WTC11 (cell line): ENCODE data around the gene UBE2J2. TPM values are rescaled to one million over a fixed set of nuclear protein-coding genes. Genes with fewer than 3 reads are reported as not detected.

Experiments used
- ATAC-seq: fragments of 200-7000 bp; cut with Tn5 transposase; 2 replicates; pipeline ENCODE4 v1.10.0; 2021; ENCODE audit warnings: mild to moderate bottlenecking, moderate library complexity
- CTCF ChIA-PET: fragments of 300-600 bp; sonication (Branson Sonifier 250); formaldehyde crosslinking; loops from one replicate; lab custom pipeline; 2021; ENCODE audit warnings: antibody characterized with exemption; lab: Charles Lee
- POLR2A ChIA-PET: fragments of 350-600 bp; sonication (Branson Sonifier 250); formaldehyde crosslinking; loops from one replicate; lab custom pipeline; 2021; ENCODE audit warnings: antibody characterized with exemption; lab: Charles Lee
- DNase-seq: peaks from one replicate; pipeline ENCODE4 v3.0.0; 2021; ENCODE audit warnings: low spot score
- H3K27ac Mint-ChIP-seq: 2 replicates; pipeline ENCODE4 v1.8.0; 2021; ENCODE audit warnings: mixed read lengths
- H3K27me3 Mint-ChIP-seq: 2 replicates; pipeline ENCODE4 v1.8.0; 2021; ENCODE audit warnings: low read depth, mild to moderate bottlenecking, moderate library complexity, mixed read lengths
- H3K36me3 Mint-ChIP-seq: 2 replicates; pipeline ENCODE4 v1.8.0; 2021; ENCODE audit warnings: mixed read lengths
- H3K4me1 Mint-ChIP-seq: 2 replicates; pipeline ENCODE4 v1.8.0; 2022; ENCODE audit warnings: mixed read lengths
- H3K4me3 Mint-ChIP-seq: 2 replicates; pipeline ENCODE4 v1.8.0; 2021; ENCODE audit warnings: mild to moderate bottlenecking, moderate library complexity, mixed read lengths
- H3K9me3 Mint-ChIP-seq: 2 replicates; pipeline ENCODE4 v1.8.0; 2021; ENCODE audit warnings: mixed read lengths
- ATF6 ChIP-seq: sonication (generic); formaldehyde crosslinking; IDR thresholded peaks from 2 replicates; pipeline ENCODE4 v1.8.1; 2023; ENCODE audit warnings: mild to moderate bottlenecking, missing genetic modification reagents
- E2F1 ChIP-seq: sonication (generic); formaldehyde crosslinking; IDR thresholded peaks from 2 replicates; pipeline ENCODE4 v1.8.0; 2022; ENCODE audit warnings: mild to moderate bottlenecking, missing genetic modification reagents
- E2F4 ChIP-seq: sonication (generic); formaldehyde crosslinking; IDR thresholded peaks from 2 replicates; pipeline ENCODE4 v1.8.1; 2022; ENCODE audit warnings: low read depth, mild to moderate bottlenecking, moderate library complexity, missing genetic modification reagents, borderline replicate concordance
- ERG ChIP-seq: fragments of 250-450 bp; sonication (Bioruptor Pico); IDR thresholded peaks from 2 replicates; pipeline ENCODE4 v1.8.0; 2021; ENCODE audit warnings: mild to moderate bottlenecking
- ETV6 ChIP-seq: sonication (generic); formaldehyde crosslinking; IDR thresholded peaks from 2 replicates; pipeline ENCODE4 v1.8.1; 2022; ENCODE audit warnings: mild to moderate bottlenecking, missing genetic modification reagents
- FOXK1 ChIP-seq: sonication (generic); formaldehyde crosslinking; IDR thresholded peaks from 2 replicates; pipeline ENCODE4 v1.8.0; 2022; ENCODE audit warnings: mild to moderate bottlenecking, moderate library complexity, missing genetic modification reagents
- FOXP4 ChIP-seq: sonication (generic); formaldehyde crosslinking; IDR thresholded peaks from 2 replicates; pipeline ENCODE4 v1.8.0; 2022; ENCODE audit warnings: mild to moderate bottlenecking, missing genetic modification reagents
- MAX ChIP-seq: sonication (generic); formaldehyde crosslinking; IDR thresholded peaks from 2 replicates; pipeline ENCODE4 v1.8.0; 2022; ENCODE audit warnings: mild to moderate bottlenecking, missing genetic modification reagents
- MYBL2 ChIP-seq: sonication (generic); formaldehyde crosslinking; IDR thresholded peaks from 2 replicates; pipeline ENCODE4 v1.8.1; 2023; ENCODE audit warnings: mild to moderate bottlenecking, moderate library complexity, missing genetic modification reagents
- OVOL2 ChIP-seq: fragments of 250-450 bp; sonication (Bioruptor Pico); IDR thresholded peaks from 2 replicates; pipeline ENCODE4 v1.9.0; 2021; ENCODE audit warnings: mild to moderate bottlenecking, borderline replicate concordance
- RORB ChIP-seq: fragments of 250-450 bp; sonication (Bioruptor Pico); IDR thresholded peaks from 2 replicates; pipeline ENCODE4 v1.9.0; 2021; ENCODE audit warnings: mild to moderate bottlenecking
- SMAD3 ChIP-seq: sonication (generic); formaldehyde crosslinking; IDR thresholded peaks from 2 replicates; pipeline ENCODE4 v1.8.0; 2022; ENCODE audit warnings: missing genetic modification reagents, mild to moderate bottlenecking, borderline replicate concordance
- SP1 ChIP-seq: sonication (generic); formaldehyde crosslinking; conservative IDR thresholded peaks from 2 replicates; pipeline ENCODE4 v1.8.1; 2022; ENCODE audit warnings: missing genetic modification reagents
- TEAD1 ChIP-seq: sonication (generic); formaldehyde crosslinking; IDR thresholded peaks from 2 replicates; pipeline ENCODE4 v1.8.0; 2022; ENCODE audit warnings: mild to moderate bottlenecking, missing genetic modification reagents
- TEAD4 ChIP-seq: sonication (generic); formaldehyde crosslinking; IDR thresholded peaks from 2 replicates; pipeline ENCODE4 v1.8.0; 2022; ENCODE audit warnings: mild to moderate bottlenecking, missing genetic modification reagents
- TP53 ChIP-seq: sonication (generic); formaldehyde crosslinking; IDR thresholded peaks from 2 replicates; pipeline ENCODE4 v1.8.1; 2023; ENCODE audit warnings: mild to moderate bottlenecking, missing genetic modification reagents
- USF1 ChIP-seq: sonication (generic); formaldehyde crosslinking; IDR thresholded peaks from 2 replicates; pipeline ENCODE4 v1.8.0; 2022; ENCODE audit warnings: mild to moderate bottlenecking, missing genetic modification reagents
- USF2 ChIP-seq: sonication (generic); formaldehyde crosslinking; IDR thresholded peaks from 2 replicates; pipeline ENCODE4 v1.8.1; 2023; ENCODE audit warnings: mild to moderate bottlenecking, missing genetic modification reagents, moderate library complexity
- ZNF219 ChIP-seq: sonication (generic); formaldehyde crosslinking; IDR thresholded peaks from 2 replicates; pipeline ENCODE4 v1.8.0; 2023; ENCODE audit warnings: missing genetic modification reagents, mild to moderate bottlenecking, borderline replicate concordance
- ZNF671 ChIP-seq: fragments of 250-450 bp; sonication (Bioruptor Pico); IDR thresholded peaks from 2 replicates; pipeline ENCODE4 v1.8.0; 2021; ENCODE audit warnings: mild to moderate bottlenecking
- total RNA-seq: library from RNA; stranded (reverse); gene quantifications from 3 replicates; pipeline ENCODE4 v1.2.3, GENCODE V29; 2021

The UBE2J2 gene
- total RNA-seq, 1 experiment from 2014 or later: 72.2 TPM

GRCh38 chr1:1310109-1310385 lies 36.4 kb upstream of the UBE2J2 start:
- peak overlapping the region; percentile 70; the same call in 1 of the 2 replicates for H3K4me3 Mint-ChIP-seq
- H3K9me3 Mint-ChIP-seq: no peaks in the 10 kb centered on the region
- ChIA-PET POLR2A (interaction anchor here (1.1 to 1.2 kb wide), 2 partner anchors 65 to 296 kb away, joined by 3 read pairs; partner anchors contain the start of gene AURKAIP1), CTCF (interaction anchor here (1.8 to 3.2 kb wide), 2 partner anchors 10 to 19 kb away, joined by 6 to 17 read pairs; no protein-coding TSS in a partner anchor)
- no peak overlapping the region for H3K27ac Mint-ChIP-seq
- no peak for ATAC-seq
- peaks cover 20% of the 10 kb centered on the region for H3K4me1 Mint-ChIP-seq
- H3K27me3 Mint-ChIP-seq: peaks cover 6% of the 10 kb centered on the region; the same call in 1 of the 2 replicates
- peaks cover 13% of the 10 kb centered on the region for H3K36me3 Mint-ChIP-seq
- no peak for TF ChIP-seq OVOL2 (CRISPR knock-in tag)
- TF ChIP-seq E2F4 (CRISPR knock-in tag): no peak
- no peak for TF ChIP-seq SMAD3 (CRISPR knock-in tag)
- no peak for TF ChIP-seq TEAD4
- no peak for TF ChIP-seq SP1 (CRISPR knock-in tag)
- no peak for TF ChIP-seq TEAD1 (CRISPR knock-in tag)
- TF ChIP-seq ZNF219 (CRISPR knock-in tag): no peak
- no peak for TF ChIP-seq USF2 (CRISPR knock-in tag)
- no peak for TF ChIP-seq ZNF671
- no peak for TF ChIP-seq FOXP4 (CRISPR knock-in tag)
- TF ChIP-seq E2F1 (CRISPR knock-in tag): no peak
- TF ChIP-seq ERG: no peak
- no peak for TF ChIP-seq ETV6
- TF ChIP-seq RORB: no peak
- TF ChIP-seq ATF6 (CRISPR knock-in tag): no peak
- DNase-seq: no peak

- POLR2A ChIA-PET: interaction anchor here (0.6 to 1.2 kb wide), 3 partner anchors 66 to 295 kb away, joined by 3 read pairs; partner anchors contain the start of gene AURKAIP1
- peak overlapping the region; percentile 70 for H3K4me3 Mint-ChIP-seq
- ATAC-seq: peak; percentile 2
Observed at GRCh38 chr1:1309251-1310108, 35.8 kb upstream of the UBE2J2 start.

More at GRCh38 chr1:1309251-1310108, 35.8 kb upstream of the UBE2J2 start:
- Mint-ChIP-seq H3K36me3 (peaks cover 13% of the 10 kb centered on the region), H3K27ac (no peak overlapping the region), H3K27me3 (peaks cover 6% of the 10 kb centered on the region; the same call in 1 of the 2 replicates), H3K4me1 (peaks cover 20% of the 10 kb centered on the region), H3K9me3 (no peaks in the 10 kb centered on the region)
- TF ChIP-seq MYBL2 (CRISPR knock-in tag) (peak; percentile 13; the same call in 1 of the 2 replicates), USF2 (CRISPR knock-in tag) (peak; percentile 92), FOXK1 (0 out of 2 replicates have a peak, but pooled peaks have one; percentile 24), MAX (CRISPR knock-in tag) (peak; percentile 59), USF1 (CRISPR knock-in tag) (peak; percentile 94), ZNF671 (no peak), TP53 (CRISPR knock-in tag) (no peak)
- DNase-seq: no peak
- CTCF ChIA-PET: interaction anchor here (1.8 to 3.2 kb wide), 2 partner anchors 9 to 18 kb away, joined by 6 to 17 read pairs; no protein-coding TSS in a partner anchor
